Stomach (tissue), 4 donors: ENCODE results near the gene PTPN4.

Experiments
- CTCF ChIP-seq, 7 experiments: fragments of 450-650 bp in 4 of 7; fragments of 200-600 bp in 3 of 7; sonication (generic) in 3 of 7; IDR thresholded peaks; one replicate each; pipeline ENCODE4 v1.5.1; 2016 to 2019; ENCODE audit warnings: antibody characterized with exemption in 7 of 7, control low read depth in 2 of 7, mild to moderate bottlenecking in 1 of 7
- EP300 ChIP-seq: sonication (generic); formaldehyde crosslinking; IDR thresholded peaks from one replicate; pipeline ENCODE4 v1.6.1; 2017; ENCODE audit warnings: antibody characterized with exemption
- POLR2A ChIP-seq, 4 donors: fragments of 450-650 bp; IDR thresholded peaks; one replicate each; pipeline ENCODE4 v1.6.1; 2016; ENCODE audit warnings: antibody characterized with exemption in 4 of 4, control low read depth in 2 of 4, mild to moderate bottlenecking in 1 of 4, moderate library complexity in 1 of 4

GRCh38 chr2:119922699-119923098, 163.0 kb downstream of the PTPN4 start:
- TF ChIP-seq CTCF (IDR thresholded peaks at IDR 0.05) (no peak), POLR2A (IDR thresholded peaks at IDR 0.05) (no peak), EP300 (no peak)
